ENCODE results near the gene OTUD1. TPM values are rescaled to one million over a fixed set of nuclear protein-coding genes. Genes with fewer than 3 reads are reported as not detected.

OTUD1 gene
- polyA plus RNA-seq, 1 donor (not counting 4 experiments of a cell fraction or from before 2014, with no cell fraction given), result 4.7 TPM

- H3K27ac ChIP-seq (ENCODE audit: control insufficient read depth, insufficient read depth, low read length), result no peak overlapping the region
- H3K4me3 ChIP-seq (ENCODE audit: control insufficient read depth in 2 of 3, extremely low read depth in 1 of 3, insufficient read depth in 2 of 3, low read depth in 1 of 3, low read length in 3 of 3), result no peak overlapping the region
- no peak overlapping the region for H2AFZ ChIP-seq (ENCODE audit: control insufficient read depth, low read length)
- peaks cover 17% of the 10 kb centered on the region for H3K79me2 ChIP-seq (ENCODE audit: control insufficient read depth, insufficient read depth, low read length)
- H3K27me3 ChIP-seq (ENCODE audit: control insufficient read depth, extremely low read depth, insufficient read depth, low read length), result no peaks in the 10 kb centered on the region
- TF ChIP-seq CTCF (optimal IDR thresholded peaks at IDR 0.05 in 1 of 3, IDR thresholded peaks at IDR 0.05 in 1 of 3, conservative IDR thresholded peaks at IDR 0.05 in 1 of 3; ENCODE audit: extremely low read depth in 1 of 3, insufficient read depth in 2 of 3, low read length in 3 of 3) (no peak), EZH2 (IDR thresholded peaks at IDR 0.05; ENCODE audit: low read length) (no peak)
- peaks cover 3% of the 10 kb centered on the region for H3K9me1 ChIP-seq (ENCODE audit: control insufficient read depth, extremely low read depth, insufficient read depth, low read length)
- peaks cover 23% of the 10 kb centered on the region for H3K4me1 ChIP-seq (ENCODE audit: control insufficient read depth, extremely low read depth, insufficient read depth, low read length)
- no peak overlapping the region for H3K4me2 ChIP-seq (ENCODE audit: control insufficient read depth, extremely low read depth, insufficient read depth, low read depth, low read length)
- FAIRE-seq (no peak), DNase-seq (ENCODE audit: low read depth, low spot score) (no peak)
- dilution Hi-C loops (cut with MboI; ENCODE audit: extremely low pct_ligation_motif_present, low sequenced_read_pairs), result no loop called here
- no peak overlapping the region for H3K9ac ChIP-seq (ENCODE audit: control insufficient read depth, extremely low read depth, insufficient read depth, low read length)
- no peaks in the 10 kb centered on the region for H4K20me1 ChIP-seq (ENCODE audit: control insufficient read depth, extremely low read depth, insufficient read depth, low read length)
- H3K9me3 ChIP-seq (ENCODE audit: control insufficient read depth, low read depth, low read length), result no peaks in the 10 kb centered on the region
- H3K36me3 ChIP-seq (ENCODE audit: control insufficient read depth in 2 of 2, extremely low read depth in 1 of 2, insufficient read depth in 2 of 2, low read length in 2 of 2), result no peaks in the 10 kb centered on the region
Measured at GRCh38 chr10:23445591-23445990, 6.7 kb downstream of the OTUD1 start.

- Histone ChIP-seq H3K4me2 (ENCODE audit: control insufficient read depth, extremely low read depth, insufficient read depth, low read depth, low read length) (no peak overlapping the region), H3K4me1 (ENCODE audit: control insufficient read depth, extremely low read depth, insufficient read depth, low read length) (no peaks in the 10 kb centered on the region), H3K79me2 (ENCODE audit: control insufficient read depth, insufficient read depth, low read length) (no peaks in the 10 kb centered on the region), H3K27ac (ENCODE audit: control insufficient read depth, insufficient read depth, low read length) (no peak overlapping the region), H3K9me3 (ENCODE audit: control insufficient read depth, low read depth, low read length) (no peaks in the 10 kb centered on the region), H3K36me3 (ENCODE audit: control insufficient read depth in 2 of 2, extremely low read depth in 1 of 2, insufficient read depth in 2 of 2, low read length in 2 of 2) (no peaks in the 10 kb centered on the region), H3K9ac (ENCODE audit: control insufficient read depth, extremely low read depth, insufficient read depth, low read length) (no peak overlapping the region), H4K20me1 (ENCODE audit: control insufficient read depth, extremely low read depth, insufficient read depth, low read length) (no peaks in the 10 kb centered on the region), H2AFZ (ENCODE audit: control insufficient read depth, low read length) (no peak overlapping the region), H3K4me3 (ENCODE audit: control insufficient read depth in 2 of 3, extremely low read depth in 1 of 3, insufficient read depth in 2 of 3, low read depth in 1 of 3, low read length in 3 of 3) (no peak overlapping the region), H3K27me3 (ENCODE audit: control insufficient read depth, extremely low read depth, insufficient read depth, low read length) (no peaks in the 10 kb centered on the region), H3K9me1 (ENCODE audit: control insufficient read depth, extremely low read depth, insufficient read depth, low read length) (no peaks in the 10 kb centered on the region)
- TF ChIP-seq EZH2 (IDR thresholded peaks at IDR 0.05; ENCODE audit: low read length), result no peak
- DNase-seq (ENCODE audit: low read depth, low spot score) (no peak), FAIRE-seq (no peak)
- dilution Hi-C loops (cut with MboI; ENCODE audit: extremely low pct_ligation_motif_present, low sequenced_read_pairs), result no loop called here
Measured at GRCh38 chr10:23448323-23448722, 9.4 kb downstream of the OTUD1 start.
